Fibroblast of lung (primary cell): ENCODE measurements around the gene ARX. TPM values are rescaled to one million over a fixed set of nuclear protein-coding genes. Genes with fewer than 3 reads are reported as not detected.

Source experiments
- DNase-seq, 2 donors: peaks; one replicate each; pipeline versions ENCODE4 v3.0.0 to v3.0.0-alpha.2; 2010; ENCODE audit warnings: low read depth in 2 of 2
- H2AFZ ChIP-seq: 2 replicates; pipeline ENCODE4 v1.5.1; 2012; ENCODE audit warnings: low read length, control low read depth, inconsistent platforms
- H3K27ac ChIP-seq: 2 replicates; pipeline ENCODE4 v1.5.1; 2011; ENCODE audit warnings: low read length, control low read depth; ENCODE audit not compliant: insufficient read depth
- H3K27me3 ChIP-seq: 2 replicates; pipeline ENCODE4 v1.5.1; 2011; ENCODE audit warnings: mild to moderate bottlenecking, low read length; ENCODE audit not compliant: control insufficient read depth, insufficient read depth
- H3K36me3 ChIP-seq: 2 replicates; pipeline ENCODE4 v1.5.1; 2011; ENCODE audit warnings: low read length; ENCODE audit not compliant: control insufficient read depth, insufficient read depth
- H3K4me1 ChIP-seq: 2 replicates; pipeline ENCODE4 v1.5.1; 2011; ENCODE audit warnings: low read length; ENCODE audit not compliant: control insufficient read depth, insufficient read depth; ENCODE audit errors: extremely low read depth
- H3K4me2 ChIP-seq: 2 replicates; pipeline ENCODE4 v1.5.1; 2011; ENCODE audit warnings: low read length, control low read depth; ENCODE audit not compliant: insufficient read depth; ENCODE audit errors: extremely low read depth
- H3K4me3 ChIP-seq, 4 experiments: fragments of 200-600 bp in 1 of 4; sonication (generic) in 1 of 4; replicated peaks in 1 of 4; 2 replicates each; pipeline ENCODE4 v1.5.1; 2011 to 2016; ENCODE audit warnings: low read length in 4 of 4, low read depth in 3 of 4, mild to moderate bottlenecking in 3 of 4, control low read depth in 2 of 4, inconsistent platforms in 1 of 4, mixed read lengths in 1 of 4; ENCODE audit not compliant: insufficient read depth in 1 of 4; ENCODE audit errors: control extremely low read depth in 1 of 4
- H3K79me2 ChIP-seq: 2 replicates; pipeline ENCODE4 v1.5.1; 2012; ENCODE audit warnings: mild to moderate bottlenecking, low read length, inconsistent platforms; ENCODE audit not compliant: control insufficient read depth, insufficient read depth
- H3K9ac ChIP-seq: 2 replicates; pipeline ENCODE4 v1.5.1; 2011; ENCODE audit warnings: mild to moderate bottlenecking, low read length, control low read depth; ENCODE audit not compliant: insufficient read depth
- H3K9me3 ChIP-seq: 2 replicates; pipeline ENCODE4 v1.5.1; 2012; ENCODE audit warnings: low read depth, low read length; ENCODE audit not compliant: control insufficient read depth, insufficient read depth
- H4K20me1 ChIP-seq: 2 replicates; pipeline ENCODE4 v1.5.1; 2011; ENCODE audit warnings: low read length; ENCODE audit not compliant: control insufficient read depth, insufficient read depth; ENCODE audit errors: extremely low read depth
- CTCF ChIP-seq, 2 donors: IDR thresholded peaks in 1 of 2; conservative IDR thresholded peaks in 1 of 2; 1 replicate in 1 of 2; 2 replicates in 1 of 2; pipeline ENCODE4 v1.5.1; 2011 to 2012; ENCODE audit warnings: low read length in 2 of 2, control low read depth in 1 of 2, inconsistent platforms in 1 of 2, low read depth in 1 of 2, mild to moderate bottlenecking in 1 of 2
- EZH2 ChIP-seq: IDR thresholded peaks from 2 replicates; pipeline ENCODE4 v1.5.1; 2012; ENCODE audit warnings: low read length, control low read depth, mild to moderate bottlenecking; ENCODE audit errors: missing control alignments
- polyA plus RNA-seq, 2 donors: library from polyadenylated mRNA; depleted of rRNA in 1 of 2; stranded (reverse) in 1 of 2; unstranded in 1 of 2; fragments of >200 nt; gene quantifications; 2 replicates each; pipeline ENCODE4 v1.2.1, GENCODE V29; 2011 to 2012; ENCODE audit warnings: missing spikeins in 1 of 2
- total RNA-seq: library from RNA; depleted of rRNA; stranded (reverse); fragments of >200 nt; gene quantifications from 2 replicates; pipeline ENCODE4 v1.2.1, GENCODE V29; 2014

The ARX gene
- total and polyA plus RNA-seq, 2 donors (not counting 1 experiment from before 2014, with no cell fraction given), result not detected

GRCh38 chrX:24999511-24999910 is 16.3 kb downstream of the ARX start:
- Histone ChIP-seq H3K4me1 (no peaks in the 10 kb centered on the region), H3K27ac (no peak overlapping the region), H3K27me3 (peaks cover 7% of the 10 kb centered on the region), H4K20me1 (no peaks in the 10 kb centered on the region), H3K4me3 (no peak overlapping the region), H3K36me3 (no peaks in the 10 kb centered on the region), H2AFZ (no peak overlapping the region), H3K79me2 (no peaks in the 10 kb centered on the region), H3K9ac (no peak overlapping the region), H3K9me3 (no peaks in the 10 kb centered on the region), H3K4me2 (no peak overlapping the region)
- no peak for DNase-seq
- TF ChIP-seq EZH2 (no peak), CTCF (conservative IDR thresholded peaks at IDR 0.05 in 1 of 2, IDR thresholded peaks at IDR 0.05 in 1 of 2; ENCODE audit: low read depth in 1 of 2, low read length in 2 of 2) (no peak)

- no peak overlapping the region for H2AFZ ChIP-seq
- TF ChIP-seq CTCF (conservative IDR thresholded peaks at IDR 0.05 in 1 of 2, IDR thresholded peaks at IDR 0.05 in 1 of 2; ENCODE audit: low read depth in 1 of 2, low read length in 2 of 2) (no peak), EZH2 (no peak)
Measured at GRCh38 chrX:24996096-24996709, 19.6 kb downstream of the ARX start.

GRCh38 chrX:24993879-24994278 is 21.9 kb downstream of the ARX start:
- H3K79me2 ChIP-seq, result no peaks in the 10 kb centered on the region
- no peaks in the 10 kb centered on the region for H3K36me3 ChIP-seq
- H3K4me2 ChIP-seq, result no peak overlapping the region
- DNase-seq, result no peak
- no peak overlapping the region for H3K9ac ChIP-seq
- H4K20me1 ChIP-seq, result no peaks in the 10 kb centered on the region
- no peaks in the 10 kb centered on the region for H3K4me1 ChIP-seq
- H2AFZ ChIP-seq, result no peak overlapping the region
- no peak overlapping the region for H3K4me3 ChIP-seq
- H3K27ac ChIP-seq, result no peak overlapping the region
- no peaks in the 10 kb centered on the region for H3K9me3 ChIP-seq
- no peak for TF ChIP-seq EZH2
- no peaks in the 10 kb centered on the region for H3K27me3 ChIP-seq

More at GRCh38 chrX:24996096-24996709, 19.6 kb downstream of the ARX start:
- Histone ChIP-seq H3K36me3 (no peaks in the 10 kb centered on the region), H3K4me3 (no peak overlapping the region), H3K27ac (no peak overlapping the region), H3K9me3 (no peaks in the 10 kb centered on the region), H3K4me1 (no peaks in the 10 kb centered on the region), H3K79me2 (no peaks in the 10 kb centered on the region), H3K9ac (no peak overlapping the region), H3K4me2 (no peak overlapping the region), H4K20me1 (no peaks in the 10 kb centered on the region), H3K27me3 (no peaks in the 10 kb centered on the region)
- no peak for DNase-seq
